NB4 (cell line): Measurements from ENCODE around the gene HTRA3.

Source experiments
- DNase-seq: peaks from one replicate; pipeline ENCODE4 v3.0.0; 2010; ENCODE audit warnings: low read depth
- H3K4me3 ChIP-seq: one replicate; pipeline ENCODE4 v1.5.1; 2011; ENCODE audit warnings: mild to moderate bottlenecking, low read depth, low read length, moderate library complexity
- CTCF ChIP-seq: IDR thresholded peaks from one replicate; pipeline ENCODE4 v1.5.1; 2012; ENCODE audit warnings: low read depth, low read length
- MYC ChIP-seq: IDR thresholded peaks from 2 replicates; pipeline ENCODE4 v1.6.1; 2011; ENCODE audit warnings: low read depth, low read length
- POLR2A ChIP-seq: IDR thresholded peaks from 2 replicates; pipeline ENCODE4 v1.6.1; 2011; ENCODE audit warnings: mild to moderate bottlenecking; ENCODE audit not compliant: insufficient read length; ENCODE audit errors: extremely low read depth
- TF ChIP-seq, protein P1 (sequence below): IDR thresholded peaks from 2 replicates; pipeline ENCODE4 v1.6.1; 2011; ENCODE audit warnings: low read depth, low read length

The HTRA3 gene

GRCh38 chr4:8270912-8271815 is 1.6 kb downstream of the HTRA3 start:
- H3K4me3 ChIP-seq, result peak overlapping the region; percentile 54
- DNase-seq, result peak; percentile 58
- TF ChIP-seq POLR2A (no peak), CTCF (no peak), MYC (no peak)
- TF ChIP-seq, protein P1, sequence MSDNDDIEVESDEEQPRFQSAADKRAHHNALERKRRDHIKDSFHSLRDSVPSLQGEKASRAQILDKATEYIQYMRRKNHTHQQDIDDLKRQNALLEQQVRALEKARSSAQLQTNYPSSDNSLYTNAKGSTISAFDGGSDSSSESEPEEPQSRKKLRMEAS, result peak; percentile 46

- DNase-seq, result no peak
- TF ChIP-seq, protein P1, result no peak
- no peak for TF ChIP-seq MYC
- H3K4me3 ChIP-seq, result no peak overlapping the region
Observed at GRCh38 chr4:8271821-8272220, 2.3 kb downstream of the HTRA3 start.

GRCh38 chr4:8272472-8273428 is 3.2 kb downstream of the HTRA3 start:
- no peak overlapping the region for H3K4me3 ChIP-seq
- no peak for DNase-seq
- TF ChIP-seq, protein P1, result peak; percentile 19; the same call in 1 of the 2 replicates
- TF ChIP-seq CTCF, result no peak

DNA sequence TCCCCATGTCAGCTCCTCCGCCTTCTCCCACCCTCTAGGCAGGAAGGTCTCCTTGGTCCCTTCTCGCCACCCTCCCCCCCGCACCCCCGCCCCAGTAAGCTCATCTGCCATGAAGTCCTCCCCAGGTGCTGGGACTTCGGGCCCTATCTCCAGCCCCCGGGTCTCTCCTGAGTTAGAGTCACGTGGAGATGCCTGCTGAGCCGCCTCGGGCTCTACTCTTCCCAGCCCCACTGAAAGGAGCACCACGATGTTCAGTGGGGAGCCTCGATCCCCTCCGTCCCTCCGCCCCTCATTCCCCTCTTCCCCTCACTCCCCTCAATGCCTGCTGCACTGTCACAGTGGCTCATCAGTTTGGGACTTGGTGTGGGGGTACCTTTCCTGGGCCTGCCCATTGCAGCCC is 3.9 kb downstream of the HTRA3 start:
- TF ChIP-seq MYC (no peak), POLR2A (no peak), CTCF (no peak)
- TF ChIP-seq, protein P1, result no peak
- no peak for DNase-seq
- no peak overlapping the region for H3K4me3 ChIP-seq

- no peak overlapping the region for H3K4me3 ChIP-seq
- TF ChIP-seq, protein P1, result no peak
- TF ChIP-seq POLR2A, result no peak
- TF ChIP-seq MYC, result no peak
- no peak for DNase-seq
Observed at GRCh38 chr4:8274066-8274652, 4.6 kb downstream of the HTRA3 start.

DNA sequence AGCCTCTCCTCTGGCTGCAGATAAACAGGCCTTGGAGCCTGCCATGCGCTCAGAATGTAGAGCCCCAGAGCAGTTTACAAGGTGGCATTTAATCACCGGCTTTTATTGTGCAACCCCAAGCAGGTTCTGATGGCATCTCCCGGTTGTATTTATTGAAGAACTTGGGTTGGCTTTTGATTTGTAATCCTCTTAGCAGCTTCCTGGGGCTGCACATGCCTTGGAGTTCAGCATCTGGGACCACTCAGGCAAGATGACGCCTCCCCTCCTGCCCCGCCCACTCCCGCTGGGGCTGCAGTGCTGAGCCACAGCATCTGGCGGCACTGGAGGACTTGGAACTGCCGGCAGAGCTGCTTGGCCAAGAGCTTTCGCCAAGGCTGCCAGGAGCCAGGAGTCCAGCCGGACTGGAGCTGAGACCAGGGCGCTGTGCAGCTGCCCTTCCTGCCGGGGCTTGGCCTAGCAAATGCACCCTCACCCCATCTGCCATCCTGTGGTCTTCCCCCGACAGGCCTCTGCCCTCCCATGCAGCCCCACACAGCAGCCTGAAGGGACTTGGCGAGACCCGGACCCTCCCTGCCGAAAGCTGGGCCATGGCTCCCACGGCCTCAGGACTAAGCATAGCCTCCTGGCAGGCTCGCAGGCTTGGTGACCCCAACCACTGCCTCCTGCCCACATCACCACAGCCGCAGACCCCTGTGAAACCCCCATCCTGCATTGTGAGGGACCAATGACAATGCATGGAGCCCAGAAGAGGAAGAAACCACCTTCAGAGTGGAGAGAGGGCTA is 5.4 kb downstream of the HTRA3 start:
- H3K4me3 ChIP-seq, result no peak overlapping the region
- TF ChIP-seq POLR2A (no peak), CTCF (no peak), MYC (no peak)
- TF ChIP-seq, protein P1, result no peak
- DNase-seq, result peak; percentile 49
